SU-DHL-6 (cell line): ENCODE data around the gene ELOVL6.

Experiments
- CTCF ChIP-seq: fragments of 200-600 bp; sonication (generic); IDR thresholded peaks from one replicate; pipeline ENCODE4 v1.5.1; 2017; ENCODE audit warnings: antibody characterized with exemption, mild to moderate bottlenecking, low read length, moderate library complexity; ENCODE audit not compliant: insufficient read depth, poor library complexity, severe bottlenecking
- EZH2phosphoT487 ChIP-seq: fragments of 200-600 bp; sonication (generic), shearing (Covaris generic); conservative IDR thresholded peaks from 2 replicates; pipeline ENCODE4 v1.6.1; 2018; ENCODE audit warnings: mild to moderate bottlenecking, antibody characterized with exemption, low read length, moderate library complexity, mixed read lengths

GRCh38 chr4:110074570-110074969 is 123.8 kb downstream of the ELOVL6 start:
- TF ChIP-seq CTCF (no peak), EZH2phosphoT487 (no peak)
